Measurements from ENCODE around the gene POU5F2.

POU5F2 gene

GRCh38 chr5:93715761-93716160 is 25.6 kb downstream of the POU5F2 start:
- DNase-seq, result no peak

GRCh38 chr5:93715327-93715726 is 26.1 kb downstream of the POU5F2 start:
- no peak for DNase-seq

GRCh38 chr5:93708442-93708841 is 33.0 kb downstream of the POU5F2 start:
- no peak for DNase-seq

GRCh38 chr5:93705896-93706295 is 35.5 kb downstream of the POU5F2 start:
- no peak for DNase-seq

GRCh38 chr5:93704996-93705395 is 36.4 kb downstream of the POU5F2 start:
- DNase-seq, result no peak

GRCh38 chr5:93691997-93692396 is 49.4 kb downstream of the POU5F2 start:
- DNase-seq, result no peak

All from CD4-positive, alpha-beta T cell treated with Interleukin-6 for 4 hours (primary cell).